GM18508 (cell line): Measurements from ENCODE around the gene LZTS3.
"Not testable (repeated sequence)": the region's sequence is repeated elsewhere in the genome, so short reads cannot be mapped to it uniquely, and the experiment has no call there.

Experiments
- ATAC-seq: cut with Tn5 transposase; IDR thresholded peaks from one replicate; pipeline ENCODE4 v1.9.1; 2021; ENCODE audit warnings: moderate number of reproducible peaks; ENCODE audit not compliant: insufficient read depth, unreplicated experiment

LZTS3 gene

DNA sequence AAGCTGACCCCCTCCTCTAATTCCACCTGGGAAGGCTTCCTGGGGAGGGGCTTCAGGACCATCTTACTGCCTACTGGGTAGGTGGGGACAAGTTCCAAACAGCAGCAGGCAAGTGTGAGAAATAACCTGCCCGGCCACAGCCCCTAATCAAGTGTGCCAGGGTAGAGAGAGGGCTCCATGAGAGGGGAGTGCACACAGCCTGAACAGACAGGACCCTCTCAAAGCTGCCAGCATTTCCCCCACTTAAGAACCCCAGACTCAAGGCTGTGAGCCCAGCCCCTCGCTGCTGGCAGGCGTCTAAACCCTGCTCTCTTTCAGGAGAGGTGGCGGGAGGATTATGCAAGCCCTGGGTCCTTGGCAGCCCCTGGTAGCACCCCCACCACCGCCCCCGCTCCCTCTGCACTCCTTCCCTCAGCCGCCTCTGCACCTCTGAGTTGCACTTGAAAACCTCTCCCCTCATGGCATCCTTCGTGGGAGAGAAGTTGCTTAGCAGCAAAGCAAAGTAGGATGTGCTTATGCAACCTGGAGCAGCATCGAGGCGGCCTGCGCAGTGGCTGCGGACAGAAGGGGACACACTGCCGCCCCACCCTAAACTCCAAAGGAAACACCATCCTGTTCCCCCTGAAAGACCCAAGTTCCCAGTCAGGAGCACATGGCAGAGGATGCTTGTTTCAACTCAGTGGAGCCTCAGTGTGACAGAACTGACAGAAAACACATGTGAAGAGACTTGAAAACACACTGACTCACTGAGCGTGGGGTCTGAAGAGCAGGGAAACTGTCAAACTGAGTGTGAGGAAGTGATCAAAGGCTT is 20.7 kb upstream of the LZTS3 start:
- ATAC-seq, result no peak

DNA sequence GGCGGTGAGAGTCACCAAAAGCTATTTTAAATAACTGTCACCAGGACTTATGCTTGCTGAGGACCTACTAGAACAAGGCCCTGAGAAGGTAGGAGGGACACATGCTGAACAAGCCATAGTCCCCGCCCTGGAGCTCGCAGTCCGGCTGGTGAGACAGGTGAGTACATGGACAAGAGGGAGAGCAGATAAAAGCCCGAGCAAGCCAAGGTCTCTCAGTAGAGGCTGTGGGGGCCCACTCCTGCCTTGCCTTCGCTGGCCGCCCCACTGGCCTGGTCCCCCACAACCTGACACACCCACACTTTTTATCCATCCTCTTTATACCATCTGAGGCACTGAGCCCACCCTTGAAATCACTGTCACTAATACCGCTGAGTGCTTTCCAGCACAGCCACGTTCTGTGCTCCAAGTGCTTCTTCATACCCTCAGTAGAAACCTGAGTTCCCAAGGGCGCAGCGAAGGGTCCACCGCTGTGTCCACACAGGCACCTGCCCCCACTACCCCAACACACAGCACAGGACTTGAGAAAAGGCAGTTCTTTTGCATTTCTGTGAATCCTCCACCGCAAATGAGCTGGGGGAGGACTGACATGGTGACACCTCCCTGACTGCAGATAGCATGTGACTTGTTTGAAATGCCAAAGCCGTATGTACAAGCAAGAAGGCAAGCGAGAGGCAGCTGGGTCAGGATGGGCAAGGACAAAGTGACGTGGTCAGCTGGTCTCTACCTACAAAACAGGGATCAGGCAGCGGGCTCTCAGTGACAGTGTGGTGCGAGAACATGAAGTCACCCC is 19.1 kb upstream of the LZTS3 start:
- no peak for ATAC-seq

DNA sequence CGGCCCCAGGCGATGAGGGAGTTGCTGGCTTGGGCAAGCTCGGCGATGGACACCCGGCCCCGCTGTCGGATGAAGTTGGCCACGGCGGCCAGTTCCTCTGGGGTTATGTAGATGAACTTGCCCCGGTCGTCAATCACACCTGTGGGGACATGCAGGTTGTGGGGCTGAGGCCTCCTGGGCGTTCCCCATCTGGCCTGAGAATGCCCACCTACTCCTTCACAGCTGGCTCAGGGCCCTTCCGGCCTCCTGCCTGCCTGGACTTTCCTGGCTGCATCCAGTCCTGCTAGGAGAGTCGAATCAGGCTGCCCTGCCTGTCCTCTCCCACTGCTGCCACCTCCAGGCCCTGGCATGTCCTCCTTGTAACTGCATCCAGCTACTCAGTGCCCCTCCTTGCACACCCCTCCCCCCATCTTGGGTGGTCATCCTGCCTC is 17.3 kb upstream of the LZTS3 start:
- no peak for ATAC-seq

DNA sequence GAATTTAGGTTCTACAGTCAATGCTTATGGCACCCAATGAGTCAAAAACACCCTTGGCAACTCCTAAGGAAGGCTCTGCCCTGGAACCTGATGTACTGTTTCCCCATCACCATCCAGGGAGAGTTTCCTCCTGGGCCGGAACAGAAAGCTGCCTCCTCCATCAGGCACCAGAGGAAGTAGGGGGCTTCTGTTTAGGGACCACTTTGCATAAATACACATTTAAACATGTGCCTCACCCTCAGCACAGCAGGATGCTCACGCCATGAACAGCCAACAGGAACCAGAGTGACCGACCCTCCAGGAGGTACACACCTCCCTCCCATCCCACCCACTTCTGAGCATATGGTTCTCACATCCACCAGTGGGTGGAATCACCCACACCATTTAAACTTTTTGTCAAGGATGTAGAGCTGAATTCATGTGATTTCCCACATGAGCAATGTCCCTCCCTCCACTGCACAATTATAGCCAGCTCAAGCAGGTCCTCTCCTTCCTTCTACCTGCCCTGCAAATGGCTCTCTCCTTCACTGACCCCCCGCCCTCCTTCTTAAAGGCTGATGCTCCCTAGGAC is 16.3 kb upstream of the LZTS3 start:
- no peak for ATAC-seq

DNA sequence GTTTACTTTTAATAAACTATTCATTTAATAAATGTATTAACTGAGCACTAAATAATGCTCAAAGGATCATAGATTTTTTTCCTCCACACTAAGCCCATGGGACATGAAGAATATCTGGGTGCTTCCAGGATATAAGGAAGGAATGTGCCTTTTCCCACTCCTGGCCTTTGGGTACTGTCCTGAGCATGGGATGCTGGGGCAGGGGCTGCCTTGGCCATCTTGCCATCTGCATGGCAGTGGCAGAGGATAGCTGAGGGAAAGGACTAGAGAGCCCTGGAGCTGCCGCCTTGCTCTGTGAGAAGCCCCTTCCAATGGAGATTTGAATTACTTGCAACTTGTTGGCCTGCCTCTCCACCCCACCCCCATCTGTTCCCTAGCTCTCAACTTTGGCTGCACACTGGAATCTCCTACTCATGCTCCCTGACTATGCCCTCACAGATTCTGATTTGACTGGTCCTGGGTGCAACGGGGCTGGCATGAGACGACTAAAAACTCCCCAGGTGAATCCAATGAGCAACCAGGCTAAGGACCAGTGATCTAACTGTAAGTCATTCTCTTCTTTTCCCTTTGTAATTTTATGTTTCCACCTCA is 15.6 kb upstream of the LZTS3 start:
- ATAC-seq, result no peak

DNA sequence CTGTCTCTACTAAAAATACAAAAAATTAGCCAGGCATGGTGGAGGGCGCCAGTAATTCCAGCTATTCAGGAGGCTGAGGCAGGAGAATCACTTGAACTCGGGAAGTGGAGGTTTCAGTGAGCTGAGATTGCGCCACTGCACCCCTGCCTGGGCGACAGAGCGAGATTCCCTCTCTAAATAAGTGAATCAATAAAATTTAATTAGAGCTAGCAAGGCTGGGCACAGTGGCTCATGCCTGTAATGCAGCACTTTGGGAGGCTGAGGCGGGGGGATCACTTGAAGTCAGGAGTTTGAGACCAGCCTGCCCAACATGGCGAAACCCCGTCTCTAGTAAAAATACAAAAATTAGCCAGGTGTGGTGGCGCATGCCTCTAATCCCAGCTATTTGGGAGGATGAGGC is 14.5 kb upstream of the LZTS3 start:
- ATAC-seq, result not testable (repeated sequence)

DNA sequence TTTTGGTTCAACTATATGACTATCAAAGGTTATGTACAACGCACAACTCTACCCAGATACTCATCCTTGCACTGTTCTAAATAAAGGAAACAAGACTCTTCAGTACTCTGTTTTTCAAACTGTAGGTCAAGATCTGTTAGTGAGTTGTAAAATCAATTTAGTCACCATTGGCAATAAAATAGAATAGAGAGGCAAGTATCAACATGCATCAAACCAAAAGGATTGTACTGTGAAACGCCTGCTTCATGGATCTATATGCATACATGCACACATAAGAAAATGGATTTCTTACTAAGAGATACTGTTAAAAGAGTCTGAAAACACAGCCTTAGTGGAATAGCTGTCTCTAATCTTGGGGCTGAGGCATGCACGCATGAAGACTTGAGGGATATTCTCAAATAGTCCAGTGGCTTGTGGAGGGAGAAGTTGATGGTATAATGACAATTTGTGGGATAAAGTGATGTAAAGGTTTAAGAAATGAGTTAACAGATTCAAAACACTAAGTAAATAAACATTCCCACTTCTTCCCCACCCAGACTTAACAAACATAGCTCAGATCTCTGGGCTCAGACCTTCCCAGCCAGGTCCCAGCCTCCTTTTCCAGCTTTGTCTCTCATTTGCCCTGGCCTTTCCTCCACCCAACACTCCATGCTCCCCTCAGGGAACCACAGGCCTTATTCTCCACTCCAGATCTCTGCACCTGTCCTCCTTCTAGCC is 10.7 kb upstream of the LZTS3 start:
- no peak for ATAC-seq

DNA sequence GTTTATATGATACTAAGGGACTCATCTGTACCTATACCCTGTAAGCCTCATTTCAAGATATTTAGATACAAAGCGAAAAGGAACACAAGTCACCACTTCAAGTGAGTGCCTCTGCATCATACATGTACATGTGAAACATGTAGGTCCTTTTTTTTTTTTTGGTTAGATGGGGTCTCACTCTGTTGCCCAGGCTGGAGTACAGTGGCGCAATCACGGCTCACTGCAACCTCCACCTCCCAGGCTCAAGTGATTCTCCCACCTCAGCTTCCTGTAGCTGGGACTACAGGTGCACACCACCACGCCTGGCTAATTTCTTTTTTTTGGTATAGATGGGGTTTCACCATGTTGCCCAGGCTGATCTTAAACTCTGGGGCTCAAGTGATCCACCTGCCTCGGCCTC is 9.1 kb upstream of the LZTS3 start:
- not testable (repeated sequence) for ATAC-seq

DNA sequence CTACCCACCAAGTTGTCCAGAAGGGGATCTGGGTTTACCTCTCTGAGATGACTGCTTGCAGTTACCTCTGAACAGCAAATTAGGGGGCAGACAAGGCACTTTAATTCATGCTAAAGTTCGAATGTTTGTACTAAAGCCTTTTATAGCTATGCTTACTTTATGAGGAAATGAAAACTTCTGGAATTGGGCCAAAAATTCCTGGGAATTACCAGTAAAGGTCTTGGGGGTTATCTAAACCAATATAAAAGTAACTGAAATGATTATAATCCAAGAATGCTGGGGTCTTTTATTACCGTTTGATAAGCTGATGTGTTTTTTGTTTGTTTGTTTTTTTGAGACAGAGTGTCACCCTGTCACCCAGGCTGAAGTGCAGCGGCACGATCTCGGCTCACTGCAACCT is 7.9 kb upstream of the LZTS3 start:
- no peak for ATAC-seq

DNA sequence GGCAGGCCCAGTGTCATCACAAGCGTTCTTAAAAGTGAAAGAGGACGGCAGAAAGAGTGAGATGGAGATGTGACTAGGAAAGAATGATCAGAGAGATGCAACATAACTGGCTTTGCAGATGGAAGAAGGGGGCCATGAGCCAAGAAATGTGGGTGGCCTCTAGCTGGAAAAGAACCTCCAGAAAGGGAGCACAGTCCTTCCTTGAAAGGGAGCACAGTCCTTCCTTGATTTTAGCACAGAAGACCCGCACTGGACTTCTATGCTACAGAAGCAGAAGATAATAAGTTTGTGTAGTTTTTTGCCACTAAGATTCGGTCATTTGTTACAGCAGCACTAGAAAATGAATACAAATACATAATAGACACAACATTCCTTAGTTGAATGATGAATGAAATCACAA is 7.0 kb upstream of the LZTS3 start:
- ATAC-seq, result no peak

DNA sequence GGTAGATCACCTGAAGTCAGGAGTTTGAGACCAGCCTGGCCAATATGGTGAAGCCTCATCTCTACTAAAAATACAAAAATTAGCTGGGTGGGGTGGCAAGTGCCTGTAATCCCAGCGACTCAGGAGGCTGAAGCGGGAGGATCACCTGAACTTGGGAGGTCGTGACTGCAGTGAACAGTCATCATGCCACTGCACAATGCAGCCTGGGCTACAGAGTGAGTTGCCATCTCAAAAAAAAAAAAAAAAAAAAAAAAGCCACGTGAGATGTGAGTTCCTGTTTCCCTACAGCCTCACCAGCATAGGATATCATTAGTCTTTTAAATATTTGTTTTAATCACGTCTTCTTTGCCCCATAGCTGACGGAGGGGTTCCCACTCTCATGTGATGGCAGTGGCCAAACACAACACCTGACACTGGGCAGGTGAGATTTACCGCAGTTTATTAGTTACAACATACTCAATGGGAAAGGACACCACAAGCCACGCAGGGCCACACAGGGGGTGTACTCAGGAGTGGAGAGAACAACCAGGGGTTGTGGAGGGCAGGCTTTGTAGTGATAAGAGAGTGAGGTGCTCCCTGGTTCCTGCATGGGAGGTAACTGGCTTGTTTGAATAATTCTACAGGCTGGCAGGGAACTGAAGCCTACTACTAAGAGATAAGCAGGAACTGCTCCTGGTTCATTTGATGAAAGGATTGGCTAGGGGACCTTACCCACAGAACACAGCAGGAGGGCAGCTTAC is 4.6 kb upstream of the LZTS3 start:
- ATAC-seq, result no peak

DNA sequence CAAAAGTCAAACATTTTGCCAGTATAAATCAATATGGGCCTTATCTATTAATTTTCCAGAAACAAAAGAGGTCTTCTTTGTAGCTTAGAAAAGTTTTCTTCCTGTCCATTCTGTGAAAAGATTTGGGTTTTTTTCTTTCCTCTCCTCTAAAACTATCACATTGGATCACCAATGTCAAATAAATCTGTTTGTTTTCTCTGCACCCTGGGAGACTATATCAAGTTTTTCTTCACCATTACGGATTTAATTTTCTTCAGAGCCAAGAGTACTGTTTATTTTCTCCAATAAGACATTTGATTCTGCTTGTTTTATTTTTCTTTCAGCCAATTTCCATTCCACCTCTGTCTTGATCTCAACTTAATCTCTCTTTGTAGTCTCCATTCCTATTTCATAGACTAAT is 1.9 kb upstream of the LZTS3 start:
- no peak for ATAC-seq

DNA sequence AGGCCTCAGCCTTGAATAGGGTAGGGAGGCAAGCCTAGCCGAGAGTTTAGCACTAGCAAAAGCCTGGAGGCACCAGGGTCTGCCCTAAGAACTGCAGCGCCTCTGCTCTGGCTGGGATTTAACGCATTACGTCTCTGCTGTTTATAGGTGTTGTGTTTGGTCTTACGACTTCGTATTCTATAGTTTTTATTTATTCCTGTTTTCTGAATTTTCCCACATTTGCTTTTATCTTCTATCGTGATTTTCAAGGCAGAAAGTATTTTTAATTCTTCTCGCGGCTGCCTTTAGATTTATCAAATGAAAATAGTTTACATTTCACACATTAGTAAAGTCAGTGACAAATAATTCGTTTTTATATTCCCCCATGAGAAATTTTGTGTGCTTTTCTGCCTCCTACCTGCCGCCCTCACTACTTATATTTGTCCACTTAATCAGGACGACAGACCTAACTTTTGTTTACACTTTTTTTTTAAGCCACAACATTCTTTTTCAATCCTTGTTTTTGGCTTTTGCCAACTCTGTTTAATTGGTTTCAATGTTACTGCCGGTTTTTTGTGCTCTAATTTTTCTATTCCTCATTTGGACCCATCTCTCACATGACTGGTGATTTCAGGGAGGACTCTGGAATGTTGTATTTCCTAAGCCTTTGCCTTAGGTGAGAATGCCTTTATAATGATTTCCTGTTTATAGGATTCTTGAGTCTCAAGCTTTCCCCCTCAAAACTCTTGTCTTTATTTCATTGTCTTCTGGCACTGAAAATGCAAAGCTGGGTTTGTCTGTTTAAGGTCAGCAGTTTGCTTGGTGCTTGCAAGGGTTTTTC is 1.3 kb upstream of the LZTS3 start:
- no peak for ATAC-seq

DNA sequence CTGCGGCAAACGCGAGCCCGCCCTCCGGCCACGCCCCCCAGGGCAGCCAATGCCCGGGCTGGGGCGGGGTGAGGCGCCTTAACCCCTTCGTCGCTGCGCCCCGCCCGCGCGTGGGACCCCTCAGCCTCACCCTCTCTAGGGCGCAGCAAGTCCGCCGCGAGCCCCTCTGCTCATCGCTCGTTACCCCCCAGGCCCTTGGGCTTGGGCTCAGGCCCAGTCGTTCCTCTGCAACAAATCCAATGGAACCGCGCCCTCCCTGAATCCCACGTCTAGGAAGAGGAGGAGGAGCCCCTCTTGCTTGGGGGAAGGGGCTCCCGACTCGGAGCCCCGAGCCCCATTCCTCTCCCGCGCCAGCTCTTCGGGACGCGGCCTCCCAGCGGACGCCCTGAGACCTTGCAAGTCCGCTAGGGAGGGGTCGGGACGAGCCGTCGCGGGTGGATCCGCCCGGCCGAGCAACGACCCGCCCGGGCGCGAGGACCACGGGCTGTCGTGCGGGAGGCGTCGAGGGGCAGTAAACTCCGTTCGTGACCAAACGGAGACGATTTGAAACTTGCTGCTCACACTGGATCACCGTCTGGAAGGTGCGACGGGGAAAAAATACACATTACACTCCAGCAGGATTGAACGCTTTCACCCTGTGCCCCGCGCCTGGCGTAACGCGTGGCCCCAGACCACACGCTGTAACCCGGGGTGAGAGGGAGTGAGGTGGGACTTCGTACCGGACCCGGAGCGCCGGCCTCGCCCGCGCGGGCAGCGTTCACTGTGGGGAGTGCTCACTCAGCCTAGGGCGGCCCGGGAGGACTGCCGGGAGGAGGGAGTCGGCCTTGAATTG is 477 bp upstream of the LZTS3 start:
- ATAC-seq, result no peak

DNA sequence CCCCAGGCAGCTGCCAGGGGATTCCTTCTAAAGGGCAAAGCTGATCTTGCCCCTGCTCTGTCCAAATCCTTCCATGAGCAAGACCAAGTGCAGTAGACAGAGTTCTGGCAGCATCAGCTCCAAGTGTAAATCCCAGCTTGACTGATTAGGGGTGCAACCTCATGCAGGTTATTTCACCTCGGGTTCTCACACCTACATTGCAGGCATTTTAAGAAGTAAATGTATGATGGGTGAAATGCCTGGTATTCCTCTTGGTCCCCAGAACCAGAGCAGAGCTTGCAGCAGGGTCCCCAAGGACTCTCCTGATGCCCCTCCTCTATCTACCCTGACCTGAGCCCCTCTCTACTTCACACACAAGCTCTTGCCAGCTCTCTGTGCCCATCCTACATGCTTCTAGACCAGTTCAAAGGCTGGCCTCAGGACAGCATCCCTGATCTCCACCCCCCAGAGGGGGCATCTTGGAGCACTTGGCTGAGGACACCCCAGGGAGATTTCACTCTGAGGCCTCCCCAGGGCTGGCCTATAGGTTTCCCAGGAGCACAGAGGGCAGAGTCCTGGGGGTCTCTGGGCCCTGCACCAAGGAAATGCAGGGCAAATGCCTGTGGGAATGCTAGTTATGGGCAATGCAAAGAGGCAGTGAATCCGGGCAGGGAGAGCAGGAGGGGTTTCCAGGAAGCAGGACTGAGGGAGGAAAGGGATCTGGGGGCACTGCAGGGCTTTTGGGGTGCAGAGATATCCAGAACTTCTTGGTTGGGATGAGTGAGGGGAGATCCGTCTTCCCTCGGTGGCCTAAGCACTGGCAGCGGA is 1.0 kb downstream of the LZTS3 start:
- no peak for ATAC-seq

DNA sequence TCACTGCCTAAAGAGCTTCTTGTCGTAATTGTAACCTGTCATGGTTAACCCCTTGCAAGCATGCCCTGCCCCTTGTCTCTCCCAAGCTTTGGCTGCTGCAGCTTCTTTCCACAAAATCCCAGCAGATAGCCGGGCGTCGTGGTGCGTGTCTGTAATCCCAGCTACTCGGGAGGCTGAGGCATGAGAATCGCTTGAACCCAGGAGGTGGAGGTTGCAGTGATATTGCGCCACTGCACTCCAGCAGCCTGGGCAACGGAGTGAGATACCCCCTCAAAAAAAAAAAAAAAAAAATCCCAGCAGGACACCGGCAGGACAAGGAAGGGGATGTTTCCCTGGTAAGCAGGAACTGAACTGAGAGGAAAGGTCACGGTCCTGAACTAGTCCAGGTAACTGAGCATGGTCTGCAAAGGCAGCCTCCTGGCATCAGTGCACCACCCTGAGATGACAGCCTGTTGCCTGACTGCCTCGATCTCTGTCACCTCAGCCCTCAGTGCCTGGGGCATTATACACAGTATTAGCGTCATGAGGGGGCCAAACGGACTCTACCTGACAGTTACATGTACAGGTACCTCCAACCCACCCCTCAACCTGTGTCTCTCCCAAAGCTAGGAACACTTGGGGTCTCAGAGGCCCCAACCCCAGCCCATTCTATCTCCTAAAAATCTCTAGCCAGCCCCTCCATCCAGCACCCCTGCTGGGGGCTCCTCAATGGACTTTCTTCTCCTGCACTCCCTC is 1.8 kb downstream of the LZTS3 start:
- ATAC-seq, result no peak
